Upper lobe of right lung (tissue), 1 donor: ENCODE data around the gene SH3BGRL. TPM values are rescaled to one million over a fixed set of nuclear protein-coding genes. Genes with fewer than 3 reads are reported as not detected.

Experiments used
- ATAC-seq: fragments of 200-7000 bp; cut with Tn5 transposase; one replicate; pipeline ENCODE4 v1.9.1; 2020; ENCODE audit warnings: mild to moderate bottlenecking, moderate library complexity
- DNase-seq: peaks from one replicate; pipeline ENCODE4 v3.0.0-alpha.2; 2020
- H3K27ac ChIP-seq: fragments of 200-600 bp; one replicate; pipeline ENCODE4 v1.8.0; 2022
- H3K27me3 ChIP-seq: fragments of 200-600 bp; one replicate; pipeline ENCODE4 v1.8.0; 2022; ENCODE audit warnings: mild to moderate bottlenecking
- H3K36me3 ChIP-seq: fragments of 200-600 bp; one replicate; pipeline ENCODE4 v1.8.0; 2022
- H3K4me1 ChIP-seq: fragments of 200-600 bp; one replicate; pipeline ENCODE4 v1.8.0; 2022
- H3K4me3 ChIP-seq: fragments of 200-600 bp; one replicate; pipeline ENCODE4 v1.8.0; 2022; ENCODE audit warnings: mild to moderate bottlenecking
- H3K9me3 ChIP-seq: fragments of 200-600 bp; one replicate; pipeline ENCODE4 v1.8.0; 2022
- CTCF ChIP-seq: fragments of 200-600 bp; IDR thresholded peaks from one replicate; pipeline ENCODE4 v1.8.0; 2022; ENCODE audit warnings: antibody characterized with exemption
- intact Hi-C: fragments of 100-400 bp; cut with DNase I; formaldehyde crosslinking; loops from one replicate; pipeline ENCODE4 v1.11.0; 2022
- long read RNA-seq: library from polyadenylated mRNA; unstranded; transcript quantifications from one replicate; pipeline ENCODE4 v2.0.0, GENCODE V29; 2021
- total RNA-seq: library from RNA; stranded (reverse); fragmentation: NEBNext Ultra II Directional; extraction: Animal tissue kit (Norgen Biotek cat#: 25700); gene quantifications from one replicate; pipeline ENCODE4 v1.2.1, GENCODE V29; 2021
- donor health status: DM: no; HTN: yes; CAD: no; lungs with severe emphysema.

SH3BGRL gene
- total RNA-seq, result 144 TPM
- long read RNA-seq, transcript SH3BGRL-201 (4 exons, 1,923 nt), result major isoform, 135 of 156 reads
- long read RNA-seq, partial matches to known transcripts, result 12 of 156 reads
- long read RNA-seq, other reads (novel, unspliced or antisense), result 4 of 156 reads

DNA sequence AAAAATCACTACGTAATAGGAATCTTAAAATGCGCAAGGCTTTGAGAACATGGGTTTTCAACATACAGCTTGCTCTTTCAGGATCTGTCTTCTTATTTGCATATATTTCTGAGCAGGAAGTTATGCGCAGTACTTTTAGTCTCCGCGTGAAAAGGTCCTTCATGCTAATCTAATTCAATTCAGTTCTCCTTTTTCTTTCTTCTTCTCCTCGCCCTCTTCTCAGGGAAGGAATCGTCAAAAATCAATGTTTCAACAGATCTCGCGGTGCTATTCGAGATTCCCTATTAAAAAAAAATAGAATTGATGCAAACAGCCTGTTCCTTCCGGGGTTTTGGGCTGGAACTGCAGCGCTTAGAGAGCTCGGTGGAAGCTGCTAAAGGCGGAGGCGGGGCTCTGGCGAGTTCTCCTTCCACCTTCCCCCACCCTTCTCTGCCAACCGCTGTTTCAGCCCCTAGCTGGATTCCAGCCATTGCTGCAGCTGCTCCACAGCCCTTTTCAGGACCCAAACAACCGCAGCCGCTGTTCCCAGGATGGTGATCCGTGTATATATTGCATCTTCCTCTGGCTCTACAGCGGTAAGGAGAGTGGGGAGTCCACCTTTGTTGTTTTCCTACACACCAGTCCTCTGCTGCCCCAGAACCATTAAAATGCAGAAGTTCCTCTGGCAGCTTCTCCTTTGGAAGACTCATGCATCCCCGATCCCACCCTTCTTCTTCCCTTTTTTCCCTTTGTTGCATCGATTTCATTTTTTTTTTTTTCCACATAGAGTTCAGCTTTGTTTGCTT lies at the start of gene SH3BGRL, which contains the start of gene HMGN5:
TSS of gene SH3BGRL (plus strand) at position 432 of the 785 bp plus-strand sequence. CDS start at position 531, 99 bp downstream.
TSS of gene HMGN5 (minus strand) at position 243 of the 785 bp plus-strand sequence. CDS start 80,364 bp downstream, outside the sequence.
- Histone ChIP-seq H3K27ac (peak within 1 kb of the TSS; percentile 87), H3K4me1 (no peaks in the 10 kb centered on the region), H3K4me3 (peak within 1 kb of the TSS; percentile 63), H3K27me3 (no peaks in the 10 kb centered on the region), H3K9me3 (no peaks in the 10 kb centered on the region), H3K36me3 (no peaks in the 10 kb centered on the region)
- DNase-seq (peak; percentile 88), ATAC-seq (peak; percentile 99)
- no peak for TF ChIP-seq CTCF
- intact Hi-C loops, result no loop called here

DNA sequence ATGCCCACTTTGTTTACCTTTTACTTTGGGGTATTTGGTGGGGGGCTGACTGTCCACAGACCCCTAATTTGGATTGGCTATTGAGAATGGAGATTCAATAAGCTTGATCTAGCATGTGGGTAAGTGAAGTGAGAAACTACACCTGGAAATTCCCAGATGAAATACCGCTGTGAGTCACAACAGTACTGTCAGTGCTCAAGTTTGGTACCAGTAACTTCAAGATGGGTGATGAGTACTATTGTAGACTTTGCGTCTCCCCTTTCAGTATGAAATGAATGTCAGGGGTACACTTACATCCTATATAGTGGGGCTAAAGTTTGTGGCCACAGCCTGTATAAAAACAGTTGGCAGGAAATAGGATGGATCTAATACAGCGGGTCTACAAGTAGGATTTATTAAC lies 33.5 kb upstream of the SH3BGRL start:
- ATAC-seq, result no peak

DNA sequence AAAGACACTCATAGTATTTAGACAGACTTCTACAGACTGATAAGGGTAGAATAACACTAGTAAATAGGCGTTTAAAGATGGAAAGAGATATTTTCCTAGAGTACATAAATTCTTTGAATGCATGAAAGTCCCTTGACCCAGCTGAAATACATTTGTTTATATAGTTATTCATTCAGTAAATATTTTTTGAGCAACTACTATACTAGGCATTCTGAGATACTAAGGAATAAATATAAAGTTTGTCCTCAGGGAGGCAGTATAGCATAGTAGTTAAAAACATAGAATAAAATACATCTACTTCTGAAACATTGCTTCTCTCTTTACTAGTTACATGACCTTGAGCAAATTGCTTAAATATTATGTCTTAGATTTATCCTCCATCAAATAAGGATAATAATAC lies 27.6 kb upstream of the SH3BGRL start:
- Histone ChIP-seq H3K27ac (no peak overlapping the region), H3K4me1 (no peaks in the 10 kb centered on the region), H3K4me3 (no peak overlapping the region), H3K27me3 (no peaks in the 10 kb centered on the region), H3K36me3 (no peaks in the 10 kb centered on the region), H3K9me3 (no peaks in the 10 kb centered on the region)
- intact Hi-C loops, result no loop called here
- DNase-seq (no peak), ATAC-seq (no peak)
- peak; percentile 43 for TF ChIP-seq CTCF

More for the DNA sequence above, 33.5 kb upstream of the SH3BGRL start:
- TF ChIP-seq CTCF, result no peak
- Histone ChIP-seq H3K4me3 (no peak overlapping the region), H3K27ac (no peak overlapping the region), H3K27me3 (no peaks in the 10 kb centered on the region), H3K4me1 (no peaks in the 10 kb centered on the region), H3K9me3 (no peaks in the 10 kb centered on the region), H3K36me3 (no peaks in the 10 kb centered on the region)
- DNase-seq, result no peak
- intact Hi-C loops, result no loop called here

- Histone ChIP-seq H3K27me3 (no peaks in the 10 kb centered on the region), H3K4me3 (no peak overlapping the region), H3K4me1 (no peaks in the 10 kb centered on the region), H3K27ac (no peak overlapping the region), H3K36me3 (no peaks in the 10 kb centered on the region), H3K9me3 (no peaks in the 10 kb centered on the region)
- ATAC-seq (no peak), DNase-seq (no peak)
- intact Hi-C loops, result no loop called here
- no peak for TF ChIP-seq CTCF
Measured at GRCh38 chrX:81195259-81195658, 6.6 kb upstream of the SH3BGRL start.

DNA sequence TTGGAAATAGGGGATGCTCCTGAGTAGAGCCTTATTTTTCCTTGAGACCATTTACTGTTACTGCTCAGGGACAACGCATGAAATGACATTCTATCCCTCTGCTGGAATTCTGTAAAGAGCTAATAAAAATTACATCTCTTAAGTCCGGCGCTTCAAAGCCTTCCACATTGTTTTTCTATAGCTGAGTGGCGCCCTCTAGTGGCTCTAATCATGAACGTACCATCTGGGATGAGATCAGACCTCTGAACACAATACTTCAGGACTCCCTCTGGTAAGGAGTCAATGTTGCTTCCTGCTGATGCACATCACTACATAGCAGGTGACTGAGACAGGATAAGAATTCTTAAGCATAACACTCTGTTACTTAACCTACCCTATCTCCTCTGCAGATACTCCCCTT lies 6.2 kb upstream of the SH3BGRL start:
- Histone ChIP-seq H3K27me3 (no peaks in the 10 kb centered on the region), H3K36me3 (no peaks in the 10 kb centered on the region), H3K4me1 (no peaks in the 10 kb centered on the region), H3K9me3 (no peaks in the 10 kb centered on the region), H3K27ac (no peak overlapping the region), H3K4me3 (no peak overlapping the region)
- peak; percentile 57 for TF ChIP-seq CTCF
- ATAC-seq (peak; percentile 88), DNase-seq (no peak)
- intact Hi-C loops, result no loop called here
